HEK293 (cell line): ENCODE data around the gene PHKA1.
"Not testable (repeated sequence)": the region's sequence is repeated elsewhere in the genome, so short reads cannot be mapped to it uniquely, and the experiment has no call there.

Source experiments
- CTCF ChIA-PET: fragments of 350-600 bp; formaldehyde crosslinking; extraction: SDS; loops from one replicate; lab custom pipeline; 2021; ENCODE audit warnings: antibody characterized with exemption; lab: Yijun Ruan, JAX
- POLR2A ChIA-PET: fragments of 300-600 bp; formaldehyde crosslinking; extraction: SDS; loops from one replicate; lab custom pipeline; 2020; ENCODE audit warnings: antibody characterized with exemption, inconsistent platforms; lab: Yijun Ruan, JAX
- H3K27ac ChIP-seq: fragments of 200-500 bp; sonication (Bioruptor generic); 2 replicates; pipeline ENCODE4 v1.5.1; 2014; ENCODE audit warnings: low read depth, low read length, control low read depth, inconsistent platforms; ENCODE audit errors: extremely low read depth
- H3K36me3 ChIP-seq, 2 experiments: fragments of 200-500 bp in 1 of 2; sonication (Bioruptor generic) in 1 of 2; 1 replicate in 1 of 2; 2 replicates in 1 of 2; pipeline ENCODE4 v1.5.1; 2014 to 2017; ENCODE audit warnings: inconsistent platforms in 2 of 2, low read length in 2 of 2; ENCODE audit not compliant: control insufficient read depth in 2 of 2, insufficient read depth in 1 of 2
- H3K4me1 ChIP-seq: fragments of 200-500 bp; sonication (Bioruptor generic); 2 replicates; pipeline ENCODE4 v1.5.1; 2014; ENCODE audit warnings: mild to moderate bottlenecking, low read length, inconsistent platforms; ENCODE audit not compliant: control insufficient read depth, insufficient read depth
- H3K4me3 ChIP-seq: 2 replicates; pipeline ENCODE4 v1.5.1; 2011; ENCODE audit warnings: low read depth, mild to moderate bottlenecking, control low read depth, low read length, moderate library complexity
- H3K9me3 ChIP-seq: fragments of 200-500 bp; sonication (Bioruptor generic); 2 replicates; pipeline ENCODE4 v1.5.1; 2014; ENCODE audit warnings: low read depth, low read length, inconsistent platforms; ENCODE audit not compliant: control insufficient read depth, insufficient read depth
- EGR2 ChIP-seq: fragments of 450-650 bp; formaldehyde crosslinking; IDR thresholded peaks from 2 replicates; pipeline ENCODE4 v1.5.1; 2016; ENCODE audit warnings: low read depth, missing biosample characterization, missing genetic modification characterization
- HOXC10 ChIP-seq: sonication (generic); formaldehyde crosslinking; IDR thresholded peaks from 2 replicates; pipeline ENCODE4 v1.8.1; 2023; ENCODE audit warnings: mild to moderate bottlenecking, missing genetic modification reagents
- IKZF3 ChIP-seq: fragments of 450-650 bp; IDR thresholded peaks from 2 replicates; pipeline ENCODE4 v1.5.0; 2018; ENCODE audit warnings: missing biosample characterization, mild to moderate bottlenecking, missing genetic modification characterization, moderate library complexity
- SETDB1 ChIP-seq: IDR thresholded peaks from one replicate; pipeline ENCODE4 v1.6.1; 2017; ENCODE audit warnings: mild to moderate bottlenecking, low read length, moderate library complexity, mixed read lengths; ENCODE audit not compliant: insufficient read length
- TCF7L2 ChIP-seq: IDR thresholded peaks from 2 replicates; pipeline ENCODE4 v1.6.1; 2011; ENCODE audit warnings: low read depth, mild to moderate bottlenecking, inconsistent platforms, low read length, moderate library complexity, borderline replicate concordance
- TRIM28 ChIP-seq: IDR thresholded peaks from 2 replicates; pipeline ENCODE4 v1.6.1; 2011; ENCODE audit warnings: low read length, control low read depth, borderline replicate concordance
- ZBTB44 ChIP-seq: fragments of 450-650 bp; IDR thresholded peaks from 2 replicates; pipeline ENCODE4 v1.5.1; 2018; ENCODE audit warnings: missing biosample characterization, mild to moderate bottlenecking, missing genetic modification characterization
- ZEB2 ChIP-seq: fragments of 450-650 bp; formaldehyde crosslinking; IDR thresholded peaks from 2 replicates; pipeline ENCODE4 v1.5.1; 2016; ENCODE audit warnings: missing biosample characterization, missing genetic modification characterization
- ZNF121 ChIP-seq: fragments of 450-650 bp; formaldehyde crosslinking; IDR thresholded peaks from 2 replicates; pipeline ENCODE4 v1.5.1; 2016; ENCODE audit warnings: missing biosample characterization, missing genetic modification characterization
- ZNF138 ChIP-seq: fragments of 450-650 bp; formaldehyde crosslinking; IDR thresholded peaks from 2 replicates; pipeline ENCODE4 v1.5.1; 2016; ENCODE audit warnings: missing biosample characterization, missing genetic modification characterization, borderline replicate concordance
- ZNF148 ChIP-seq: fragments of 450-650 bp; formaldehyde crosslinking; IDR thresholded peaks from 2 replicates; pipeline ENCODE4 v1.5.0; 2017; ENCODE audit warnings: missing biosample characterization, missing genetic modification characterization, borderline replicate concordance
- ZNF19 ChIP-seq: fragments of 450-650 bp; formaldehyde crosslinking; IDR thresholded peaks from 2 replicates; pipeline ENCODE4; 2016; ENCODE audit warnings: missing biosample characterization, missing genetic modification characterization, low read depth
- ZNF239 ChIP-seq: fragments of 450-650 bp; formaldehyde crosslinking; IDR thresholded peaks from 2 replicates; pipeline ENCODE4 v1.5.1; 2016; ENCODE audit warnings: missing biosample characterization, missing genetic modification characterization
- ZNF280C ChIP-seq: fragments of 450-650 bp; formaldehyde crosslinking; IDR thresholded peaks from 2 replicates; pipeline ENCODE4 v1.5.1; 2016; ENCODE audit warnings: missing biosample characterization, missing genetic modification characterization
- ZNF473 ChIP-seq: fragments of 450-650 bp; formaldehyde crosslinking; IDR thresholded peaks from 2 replicates; pipeline ENCODE4 v1.5.1; 2017; ENCODE audit warnings: missing biosample characterization, missing genetic modification characterization
- ZNF514 ChIP-seq: fragments of 450-650 bp; formaldehyde crosslinking; IDR thresholded peaks from 2 replicates; pipeline ENCODE4 v1.5.1; 2016; ENCODE audit warnings: missing biosample characterization, missing genetic modification characterization
- ZNF518A ChIP-seq: fragments of 450-650 bp; formaldehyde crosslinking; conservative IDR thresholded peaks from 2 replicates; pipeline ENCODE4 v1.5.1; 2016; ENCODE audit warnings: low read depth, missing biosample characterization, missing genetic modification characterization
- ZNF626 ChIP-seq: fragments of 450-650 bp; sonication (Bioruptor Pico); formaldehyde crosslinking; IDR thresholded peaks from 2 replicates; pipeline ENCODE4 v1.5.1; 2018; ENCODE audit warnings: missing biosample characterization, missing genetic modification characterization, inconsistent platforms
- ZNF704 ChIP-seq: fragments of 450-650 bp; formaldehyde crosslinking; IDR thresholded peaks from 2 replicates; pipeline ENCODE4 v1.5.1; 2016; ENCODE audit warnings: missing biosample characterization, missing genetic modification characterization

PHKA1 gene

GRCh38 chrX:72735561-72735960 lies 21.5 kb upstream of the PHKA1 start:
- ChIA-PET CTCF (no interaction called here), POLR2A (no interaction called here)
- TF ChIP-seq EGR2 (tag by site-specific recombination) (no peak), ZNF239 (no peak), ZNF280C (tag by site-specific recombination) (no peak), ZNF121 (no peak), ZNF518A (tag by site-specific recombination) (no peak), ZNF19 (tag by site-specific recombination) (no peak), ZNF626 (no peak), ZNF138 (tag by site-specific recombination) (no peak), ZNF514 (tag by site-specific recombination) (no peak), ZEB2 (tag by site-specific recombination) (no peak), ZNF473 (tag by site-specific recombination) (no peak), HOXC10 (no peak), ZBTB44 (no peak), ZNF704 (tag by site-specific recombination) (no peak), ZNF148 (tag by site-specific recombination) (no peak), IKZF3 (tag by site-specific recombination) (no peak), TCF7L2 (no peak), SETDB1 (no peak), TRIM28 (no peak)
- Histone ChIP-seq H3K4me1 (no peaks in the 10 kb centered on the region), H3K27ac (no peak overlapping the region), H3K36me3 (no peaks in the 10 kb centered on the region), H3K9me3 (no peaks in the 10 kb centered on the region; the same call in none of the 2 replicates), H3K4me3 (no peak overlapping the region)

- CTCF ChIA-PET, POLR2A ChIA-PET, H3K27ac ChIP-seq, H3K9me3 ChIP-seq, H3K4me1 ChIP-seq, H3K4me3 ChIP-seq, H3K36me3 ChIP-seq: not testable (repeated sequence)
These were observed 19.5 kb upstream of the PHKA1 start for GRCh38 chrX:72733636-72734035.
